Measurements from ENCODE around the gene BAIAP3. TPM values are rescaled to one million over a fixed set of nuclear protein-coding genes. Genes with fewer than 3 reads are reported as not detected.

Gene BAIAP3
- total and polyA plus RNA-seq, 4 donors = 4.5 to 46.6 (median 11.9) TPM

- DNase-seq (no peak), ATAC-seq (ENCODE audit: insufficient read depth, low FRiP score) (no peak)
- no peak overlapping the region for H3K4me3 ChIP-seq
- 83 to 88% methylated on average over 33 to 35 of the region's 35 CpGs for WGBS, 2 donors
- no peak overlapping the region for H3K27ac ChIP-seq (ENCODE audit: low read depth in 1 of 2, low read length in 1 of 2)
- peaks cover 0 to 4% (median 0%) of the 10 kb centered on the region in 4 donors for H3K9me3 ChIP-seq (ENCODE audit: control insufficient read depth in 4 of 4, insufficient read depth in 3 of 4, low read length in 3 of 4)
- peaks cover 21 to 64% (median 29%) of the 10 kb centered on the region in 4 donors for H3K36me3 ChIP-seq (ENCODE audit: control insufficient read depth in 4 of 4, insufficient read depth in 4 of 4, low read length in 4 of 4)
- no peak overlapping the region for H3K9ac ChIP-seq (ENCODE audit: insufficient read depth in 1 of 2, low read length in 2 of 2)
- no peaks in the 10 kb centered on the region for H3K27me3 ChIP-seq (ENCODE audit: control insufficient read depth in 3 of 3, insufficient read depth in 3 of 3, low read length in 2 of 3)
- TF ChIP-seq, protein P1, sequence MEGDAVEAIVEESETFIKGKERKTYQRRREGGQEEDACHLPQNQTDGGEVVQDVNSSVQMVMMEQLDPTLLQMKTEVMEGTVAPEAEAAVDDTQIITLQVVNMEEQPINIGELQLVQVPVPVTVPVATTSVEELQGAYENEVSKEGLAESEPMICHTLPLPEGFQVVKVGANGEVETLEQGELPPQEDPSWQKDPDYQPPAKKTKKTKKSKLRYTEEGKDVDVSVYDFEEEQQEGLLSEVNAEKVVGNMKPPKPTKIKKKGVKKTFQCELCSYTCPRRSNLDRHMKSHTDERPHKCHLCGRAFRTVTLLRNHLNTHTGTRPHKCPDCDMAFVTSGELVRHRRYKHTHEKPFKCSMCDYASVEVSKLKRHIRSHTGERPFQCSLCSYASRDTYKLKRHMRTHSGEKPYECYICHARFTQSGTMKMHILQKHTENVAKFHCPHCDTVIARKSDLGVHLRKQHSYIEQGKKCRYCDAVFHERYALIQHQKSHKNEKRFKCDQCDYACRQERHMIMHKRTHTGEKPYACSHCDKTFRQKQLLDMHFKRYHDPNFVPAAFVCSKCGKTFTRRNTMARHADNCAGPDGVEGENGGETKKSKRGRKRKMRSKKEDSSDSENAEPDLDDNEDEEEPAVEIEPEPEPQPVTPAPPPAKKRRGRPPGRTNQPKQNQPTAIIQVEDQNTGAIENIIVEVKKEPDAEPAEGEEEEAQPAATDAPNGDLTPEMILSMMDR (IDR thresholded peaks at IDR 0.05; ENCODE audit: control extremely low read depth, extremely low read depth) = no peak
- H3K4me1 ChIP-seq (ENCODE audit: control insufficient read depth in 5 of 5, insufficient read depth in 5 of 5, low read length in 5 of 5) = no peaks in the 10 kb centered on the region
Observed at GRCh38 chr16:1323296-1324239, 9.9 kb upstream of the BAIAP3 start.

DNA sequence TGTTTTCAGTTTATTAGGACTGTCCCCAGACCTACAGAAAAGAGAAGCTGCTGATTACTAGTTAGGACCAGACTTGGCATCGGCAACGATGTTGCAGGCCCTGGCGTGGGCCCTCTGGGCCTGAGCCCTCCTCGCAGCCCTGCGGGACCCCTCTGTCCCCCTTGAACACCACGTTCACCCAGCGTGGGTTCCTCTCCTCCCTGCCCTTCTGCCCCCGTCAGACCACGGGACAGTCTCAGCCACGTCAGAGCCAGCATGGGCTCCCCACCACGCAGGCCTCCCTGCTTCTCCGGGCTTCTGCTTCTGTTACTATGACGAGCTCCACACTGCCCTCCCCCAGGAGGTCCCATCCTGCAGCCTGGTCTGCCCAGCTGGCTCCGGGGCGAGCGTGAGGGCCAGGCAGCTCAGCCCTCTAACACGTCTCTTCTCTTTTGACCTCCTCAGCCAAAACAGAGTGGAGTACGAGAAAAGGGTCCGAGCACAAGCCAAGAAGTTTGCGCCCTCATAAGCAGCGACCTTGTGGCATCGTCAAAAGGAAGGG, 9.1 kb upstream of the BAIAP3 start:
- Histone ChIP-seq H3K9me3 (ENCODE audit: control insufficient read depth in 4 of 4, insufficient read depth in 3 of 4, low read length in 3 of 4) (peaks cover 0 to 2% (median 0%) of the 10 kb centered on the region in 4 donors), H3K4me3 (no peak overlapping the region), H3K36me3 (ENCODE audit: control insufficient read depth in 4 of 4, insufficient read depth in 4 of 4, low read length in 4 of 4) (peaks cover 16 to 57% (median 23%) of the 10 kb centered on the region in 4 donors), H3K27ac (ENCODE audit: low read depth in 1 of 2, low read length in 1 of 2) (no peak overlapping the region), H3K9ac (ENCODE audit: insufficient read depth in 1 of 2, low read length in 2 of 2) (no peak overlapping the region), H3K27me3 (ENCODE audit: control insufficient read depth in 3 of 3, insufficient read depth in 3 of 3, low read length in 2 of 3) (no peaks in the 10 kb centered on the region), H3K4me1 (ENCODE audit: control insufficient read depth in 5 of 5, insufficient read depth in 5 of 5, low read length in 5 of 5) (no peaks in the 10 kb centered on the region)
- ATAC-seq (ENCODE audit: insufficient read depth, low FRiP score) = no peak
- TF ChIP-seq, protein P1 (IDR thresholded peaks at IDR 0.05; ENCODE audit: control extremely low read depth, extremely low read depth) = no peak
- no peak for DNase-seq
- WGBS, 2 donors = 84 to 86% methylated on average over 22 of the region's 22 CpGs

DNA sequence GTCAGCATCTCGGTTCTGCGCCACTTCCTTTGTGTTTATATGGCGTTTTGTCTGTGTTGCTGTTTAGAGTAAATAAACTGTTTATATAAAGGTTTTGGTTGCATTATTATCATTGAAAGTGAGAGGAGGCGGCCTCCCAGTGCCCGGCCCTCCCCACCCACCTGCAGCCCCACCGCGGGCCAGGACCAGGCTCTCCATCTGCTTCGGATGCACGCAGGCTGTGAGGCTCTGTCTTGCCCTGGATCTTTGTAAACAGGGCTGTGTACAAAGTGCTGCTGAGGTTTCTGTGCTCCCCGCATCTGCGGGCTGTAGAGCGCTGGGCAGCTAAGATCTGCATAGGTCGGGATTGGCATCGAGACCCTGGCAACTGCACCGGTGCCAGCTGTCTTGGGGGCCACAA, 8.2 kb upstream of the BAIAP3 start:
- Histone ChIP-seq H3K4me3 (no peak overlapping the region), H3K4me1 (ENCODE audit: control insufficient read depth in 5 of 5, insufficient read depth in 5 of 5, low read length in 5 of 5) (no peaks in the 10 kb centered on the region), H3K36me3 (ENCODE audit: control insufficient read depth in 4 of 4, insufficient read depth in 4 of 4, low read length in 4 of 4) (peaks cover 7 to 48% (median 17%) of the 10 kb centered on the region in 4 donors), H3K27me3 (ENCODE audit: control insufficient read depth in 3 of 3, insufficient read depth in 3 of 3, low read length in 2 of 3) (no peaks in the 10 kb centered on the region), H3K27ac (ENCODE audit: low read depth in 1 of 2, low read length in 1 of 2) (no peak overlapping the region), H3K9ac (ENCODE audit: insufficient read depth in 1 of 2, low read length in 2 of 2) (no peak overlapping the region), H3K9me3 (ENCODE audit: control insufficient read depth in 4 of 4, insufficient read depth in 3 of 4, low read length in 3 of 4) (peaks cover 0 to 2% (median 0%) of the 10 kb centered on the region in 4 donors)
- 87 to 89% methylated on average over 15 of the region's 15 CpGs for WGBS, 2 donors
- TF ChIP-seq, protein P1 (IDR thresholded peaks at IDR 0.05; ENCODE audit: control extremely low read depth, extremely low read depth) = no peak
- DNase-seq (no peak), ATAC-seq (ENCODE audit: insufficient read depth, low FRiP score) (no peak)
